GM19043 (cell line): ENCODE results near the gene KRTAP12-1.
"Not testable (repeated sequence)": the region's sequence is repeated elsewhere in the genome, so short reads cannot be mapped to it uniquely, and the experiment has no call there.

Experiments used
- ATAC-seq: cut with Tn5 transposase; IDR thresholded peaks from one replicate; pipeline ENCODE4 v1.9.1; 2021; ENCODE audit warnings: low read depth; ENCODE audit not compliant: unreplicated experiment

The KRTAP12-1 gene

DNA sequence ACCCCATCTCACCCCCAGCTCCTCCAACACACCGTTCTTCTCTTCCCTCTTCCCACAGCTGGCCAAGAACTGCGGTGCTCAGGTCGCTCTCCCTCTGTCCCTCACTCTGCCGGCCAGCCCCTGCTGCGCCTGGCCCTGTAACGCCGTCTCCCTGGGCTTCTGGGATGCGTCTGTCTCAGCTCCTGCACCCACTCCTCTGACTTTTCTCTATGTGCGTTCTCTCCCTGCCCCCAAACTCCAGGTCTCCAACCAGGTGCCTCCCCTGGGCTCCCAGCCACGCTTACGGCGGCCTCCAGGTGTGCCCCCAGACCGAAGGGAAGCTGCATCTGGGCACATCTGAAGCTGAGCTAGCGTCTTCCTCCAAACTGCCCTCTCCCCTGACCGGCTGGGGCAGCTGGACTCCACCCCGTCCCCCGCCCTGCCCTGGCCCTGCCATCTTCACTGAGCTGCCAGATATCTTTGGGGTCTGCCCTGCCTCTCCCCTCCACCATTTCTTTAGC is 17.6 kb upstream of the KRTAP12-1 start:
- no peak for ATAC-seq

- ATAC-seq: no peak
These were observed 16.1 kb upstream of the KRTAP12-1 start for GRCh38 chr21:44697811-44698734.

DNA sequence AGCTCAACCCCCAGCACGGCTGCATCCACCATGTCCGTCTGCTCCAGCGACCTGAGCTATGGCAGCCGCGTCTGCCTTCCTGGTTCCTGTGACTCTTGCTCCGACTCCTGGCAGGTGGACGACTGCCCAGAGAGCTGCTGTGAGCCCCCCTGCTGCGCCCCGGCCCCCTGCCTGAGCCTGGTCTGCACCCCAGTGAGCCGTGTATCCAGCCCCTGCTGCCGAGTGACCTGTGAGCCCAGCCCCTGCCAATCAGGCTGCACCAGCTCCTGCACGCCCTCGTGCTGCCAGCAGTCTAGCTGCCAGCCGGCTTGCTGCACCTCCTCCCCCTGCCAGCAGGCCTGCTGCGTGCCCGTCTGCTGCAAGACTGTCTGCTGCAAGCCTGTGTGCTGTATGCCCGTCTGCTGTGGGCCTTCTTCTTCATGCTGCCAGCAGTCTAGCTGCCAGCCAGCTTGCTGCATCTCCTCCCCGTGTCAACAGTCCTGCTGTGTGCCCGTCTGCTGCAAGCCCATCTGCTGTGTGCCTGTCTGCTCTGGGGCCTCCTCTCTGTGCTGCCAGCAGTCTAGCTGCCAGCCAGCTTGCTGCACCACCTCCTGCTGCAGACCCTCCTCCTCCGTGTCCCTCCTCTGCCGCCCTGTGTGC is 15.3 kb upstream of the KRTAP12-1 start, which contains the start of gene KRTAP10-12:
Gene KRTAP10-12 (plus strand): TSS at position 1 of the 639 bp plus-strand sequence. CDS start 30 bp downstream, at position 31.
- not testable (repeated sequence) for ATAC-seq

GRCh38 chr21:44696572-44696971 is 14.6 kb upstream of the KRTAP12-1 start:
- ATAC-seq: no peak

- ATAC-seq: no peak
These were observed 13.7 kb upstream of the KRTAP12-1 start for GRCh38 chr21:44695641-44696040.

DNA sequence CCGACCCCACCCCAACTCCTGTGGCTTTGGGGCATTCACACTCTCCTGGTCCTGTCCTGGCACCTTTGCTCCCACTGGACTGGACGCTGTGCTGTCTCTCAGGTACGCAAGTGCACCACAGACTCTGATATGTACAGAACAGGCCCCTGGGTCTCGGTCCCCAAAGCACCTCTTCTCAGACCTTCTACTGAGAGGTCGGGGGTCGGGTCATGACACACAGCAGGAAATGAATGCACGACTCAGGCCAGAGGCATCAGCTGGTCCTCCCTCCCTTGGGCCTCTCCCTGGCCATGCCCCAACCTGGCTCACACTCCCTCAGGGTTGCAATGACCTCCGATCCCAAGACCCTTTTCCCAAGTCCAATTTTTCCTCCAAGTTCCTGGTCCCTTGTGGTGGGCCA is 13.2 kb upstream of the KRTAP12-1 start:
- ATAC-seq: no peak

GRCh38 chr21:44694776-44695175 is 12.8 kb upstream of the KRTAP12-1 start:
- no peak for ATAC-seq

DNA sequence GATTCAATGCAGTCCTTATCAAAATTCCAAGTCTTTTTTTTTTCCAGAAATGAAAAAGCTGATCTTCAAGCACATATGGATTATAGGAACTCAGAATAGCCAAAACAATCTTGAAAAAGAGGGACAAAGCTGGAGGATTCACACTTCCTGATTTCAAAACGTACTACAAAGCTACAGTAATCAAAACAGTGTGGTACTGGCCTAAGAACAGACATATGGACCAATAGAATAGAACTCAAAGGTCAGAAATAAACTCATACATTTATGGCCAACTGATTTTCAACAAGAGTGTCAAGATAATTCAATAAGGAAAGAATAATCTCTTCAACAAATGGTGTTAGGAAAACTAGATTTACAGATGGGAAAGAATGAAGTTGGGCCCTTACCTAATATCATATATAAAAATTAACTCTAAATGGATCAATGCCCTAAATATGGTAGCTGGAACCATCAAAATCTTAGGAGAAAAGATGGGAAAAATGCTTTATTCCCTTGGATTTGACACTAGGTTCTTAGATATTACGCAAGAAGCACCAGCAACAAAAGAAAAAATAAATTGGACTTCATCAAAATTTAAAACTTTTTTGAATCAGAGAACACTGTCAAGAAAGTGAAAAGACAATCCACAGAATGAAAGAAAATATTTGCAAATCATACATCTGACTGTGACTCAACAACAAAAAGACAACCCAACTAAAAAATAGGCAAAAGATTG is 11.0 kb upstream of the KRTAP12-1 start:
- ATAC-seq: no peak

DNA sequence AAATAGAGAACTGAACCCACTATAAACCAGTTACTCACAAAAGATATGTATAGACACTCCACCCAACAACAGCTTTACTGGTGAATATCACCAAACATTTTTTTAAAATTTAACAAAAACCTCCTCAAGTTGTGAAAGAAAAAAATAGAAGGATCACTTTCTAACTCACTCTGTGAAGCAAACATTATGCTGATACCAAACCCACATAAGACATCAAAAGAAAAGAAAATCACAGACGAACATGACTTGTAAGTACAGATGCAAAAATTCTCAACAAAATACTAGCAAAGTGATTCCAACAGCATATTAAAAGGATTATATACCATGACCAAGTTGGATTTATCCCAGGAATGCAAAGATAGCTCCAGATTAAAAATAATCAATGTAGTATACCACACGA is 9.7 kb upstream of the KRTAP12-1 start:
- no peak for ATAC-seq

- ATAC-seq: not testable (repeated sequence)
These were observed 7.8 kb upstream of the KRTAP12-1 start for GRCh38 chr21:44689740-44690139.

- ATAC-seq: no peak
These were observed 5.7 kb upstream of the KRTAP12-1 start for GRCh38 chr21:44687671-44688070.

- no peak for ATAC-seq
These were observed 5.0 kb upstream of the KRTAP12-1 start for GRCh38 chr21:44686843-44687561.

GRCh38 chr21:44686000-44686781 is 4.2 kb upstream of the KRTAP12-1 start:
- ATAC-seq: no peak

- not testable (repeated sequence) for ATAC-seq
These were observed 3.1 kb upstream of the KRTAP12-1 start for GRCh38 chr21:44685050-44685449.

DNA sequence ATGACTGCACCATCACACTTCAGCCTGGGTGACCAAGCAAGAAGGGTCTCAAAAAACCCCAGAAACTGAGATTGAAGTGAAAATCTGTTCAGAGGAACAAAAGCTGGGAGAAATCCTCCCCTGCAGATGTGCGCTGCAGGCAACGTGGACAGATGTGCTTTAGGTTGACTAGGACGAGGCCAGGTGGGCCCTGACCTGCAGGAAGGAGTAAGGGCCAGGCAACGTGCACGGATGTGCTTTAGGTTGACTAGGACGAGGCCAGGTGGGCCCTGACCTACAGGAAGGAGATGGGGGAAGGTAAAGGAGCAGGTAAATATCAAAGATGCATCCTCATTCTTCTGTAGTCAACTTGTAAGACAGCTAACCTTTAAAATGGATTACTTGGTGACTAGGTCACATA is 2.5 kb upstream of the KRTAP12-1 start:
- ATAC-seq: no peak

GRCh38 chr21:44684077-44684476 is 2.1 kb upstream of the KRTAP12-1 start:
- ATAC-seq: no peak

GRCh38 chr21:44682580-44683151 is 703 bp upstream of the KRTAP12-1 start:
- ATAC-seq: no peak

DNA sequence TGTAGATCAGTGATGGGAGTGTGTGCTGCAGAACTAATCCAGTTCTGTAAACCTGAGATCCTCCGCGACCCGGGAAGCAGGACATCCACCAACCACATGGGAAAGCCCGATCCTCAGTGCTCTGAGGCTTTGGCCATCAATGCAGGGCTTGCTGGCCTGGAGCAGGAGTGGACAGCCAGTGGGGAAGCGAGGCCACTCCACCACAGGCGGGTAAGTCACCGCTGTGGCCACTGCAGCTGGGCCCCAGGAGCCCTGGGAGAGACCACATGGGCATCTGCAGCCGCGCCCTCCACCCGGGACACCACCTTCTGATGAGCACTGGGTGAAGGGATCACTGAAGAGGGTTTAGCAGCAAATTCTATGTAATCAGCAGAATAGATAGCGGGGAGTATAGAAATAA is 811 bp downstream of the KRTAP12-1 start:
- no peak for ATAC-seq

DNA sequence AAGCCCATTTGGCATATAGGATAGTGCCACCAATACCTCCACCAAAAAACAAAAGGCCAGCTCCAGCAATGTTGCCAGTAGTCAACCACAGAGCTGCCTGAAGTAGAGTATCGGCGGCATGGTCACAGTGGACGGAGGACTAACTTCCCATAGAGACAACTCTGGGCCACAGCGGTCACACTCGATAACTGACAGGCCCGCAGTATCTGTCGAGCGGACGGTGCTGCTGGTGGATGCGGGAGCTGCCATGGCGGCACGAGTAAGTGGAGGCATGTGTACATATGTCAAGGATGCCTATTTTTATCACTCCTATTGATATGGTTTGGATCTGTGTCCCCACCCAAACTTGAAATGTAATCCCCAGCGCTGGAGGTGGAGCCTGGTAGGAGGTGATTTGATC is 4.1 kb downstream of the KRTAP12-1 start:
- no peak for ATAC-seq
